Astrocyte (in vitro differentiated cells and primary cell): Measurements from ENCODE around the gene BANP.
"Not testable (repeated sequence)": the region's sequence is repeated elsewhere in the genome, so short reads cannot be mapped to it uniquely, and the experiment has no call there.

Experiments used
- EZH2 ChIP-seq: IDR thresholded peaks from 2 replicates; pipeline ENCODE4 v1.6.1; 2012; ENCODE audit warnings: mild to moderate bottlenecking, low read length, inconsistent platforms; ENCODE audit not compliant: insufficient read depth
- TF ChIP-seq, protein P1 (sequence below): IDR thresholded peaks from 2 replicates; pipeline ENCODE4 v1.5.1; 2011; ENCODE audit warnings: low read depth, mild to moderate bottlenecking, inconsistent platforms, low read length, moderate library complexity; ENCODE audit not compliant: insufficient read depth

DNA sequence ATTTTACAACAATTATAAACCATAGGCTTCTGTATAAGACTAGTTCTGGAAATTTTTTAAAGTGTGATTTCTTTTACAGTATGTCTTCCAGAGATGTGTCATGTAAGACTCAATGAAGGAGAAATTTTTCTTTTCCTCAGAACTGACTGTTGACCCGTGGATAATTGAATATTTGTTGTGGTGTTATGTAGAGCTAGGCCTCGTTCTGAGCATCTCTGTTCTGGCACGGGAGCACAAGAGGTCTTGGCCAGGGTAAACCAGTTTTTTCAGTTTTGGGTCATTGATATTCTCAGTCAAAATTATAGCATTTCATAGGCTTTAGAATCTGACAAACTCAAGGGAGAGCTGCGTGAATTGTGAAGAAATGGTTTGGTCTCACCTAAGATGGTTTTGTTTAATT is 39.0 kb downstream of the BANP start:
- not testable (repeated sequence) for TF ChIP-seq EZH2
- TF ChIP-seq, protein P1, sequence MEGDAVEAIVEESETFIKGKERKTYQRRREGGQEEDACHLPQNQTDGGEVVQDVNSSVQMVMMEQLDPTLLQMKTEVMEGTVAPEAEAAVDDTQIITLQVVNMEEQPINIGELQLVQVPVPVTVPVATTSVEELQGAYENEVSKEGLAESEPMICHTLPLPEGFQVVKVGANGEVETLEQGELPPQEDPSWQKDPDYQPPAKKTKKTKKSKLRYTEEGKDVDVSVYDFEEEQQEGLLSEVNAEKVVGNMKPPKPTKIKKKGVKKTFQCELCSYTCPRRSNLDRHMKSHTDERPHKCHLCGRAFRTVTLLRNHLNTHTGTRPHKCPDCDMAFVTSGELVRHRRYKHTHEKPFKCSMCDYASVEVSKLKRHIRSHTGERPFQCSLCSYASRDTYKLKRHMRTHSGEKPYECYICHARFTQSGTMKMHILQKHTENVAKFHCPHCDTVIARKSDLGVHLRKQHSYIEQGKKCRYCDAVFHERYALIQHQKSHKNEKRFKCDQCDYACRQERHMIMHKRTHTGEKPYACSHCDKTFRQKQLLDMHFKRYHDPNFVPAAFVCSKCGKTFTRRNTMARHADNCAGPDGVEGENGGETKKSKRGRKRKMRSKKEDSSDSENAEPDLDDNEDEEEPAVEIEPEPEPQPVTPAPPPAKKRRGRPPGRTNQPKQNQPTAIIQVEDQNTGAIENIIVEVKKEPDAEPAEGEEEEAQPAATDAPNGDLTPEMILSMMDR = not testable (repeated sequence)
